ENCODE results near the gene FDCSP.
"Not testable (repeated sequence)": the region's sequence is repeated elsewhere in the genome, so short reads cannot be mapped to it uniquely, and the experiment has no call there.

FDCSP gene

DNA sequence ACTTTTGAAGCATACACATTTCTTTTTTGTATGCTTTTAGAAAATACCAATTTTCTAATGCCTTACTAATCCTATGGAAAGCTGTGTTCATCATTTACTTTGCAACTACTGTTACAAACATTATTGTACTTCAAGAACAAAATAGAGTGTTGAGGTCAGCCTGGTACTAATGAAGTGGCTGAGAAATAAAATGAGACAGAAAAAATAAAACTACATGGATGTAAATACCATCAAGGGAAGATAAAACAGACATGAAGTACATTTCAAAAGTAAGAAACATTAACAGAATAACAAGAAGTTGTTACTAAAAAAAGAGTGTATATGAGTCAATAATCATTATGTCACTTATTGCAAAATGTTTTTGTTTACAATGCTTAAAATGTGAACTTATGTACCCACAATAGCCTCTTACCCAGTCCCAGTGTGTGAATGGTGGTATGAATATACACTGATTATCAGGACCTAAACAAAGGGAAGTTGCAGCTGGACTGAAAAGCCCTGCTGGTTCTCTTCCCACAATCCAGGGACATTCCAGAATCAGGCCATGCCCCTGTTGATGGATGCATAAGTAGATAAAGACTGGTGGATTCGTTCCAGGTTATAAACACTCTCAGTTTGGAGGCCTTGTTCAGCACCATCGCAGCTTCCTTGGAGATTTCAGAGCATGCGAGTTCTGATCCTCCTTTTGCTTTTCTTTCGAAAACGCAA is 14.1 kb downstream of the FDCSP start:
- DNase-seq, result no peak

DNA sequence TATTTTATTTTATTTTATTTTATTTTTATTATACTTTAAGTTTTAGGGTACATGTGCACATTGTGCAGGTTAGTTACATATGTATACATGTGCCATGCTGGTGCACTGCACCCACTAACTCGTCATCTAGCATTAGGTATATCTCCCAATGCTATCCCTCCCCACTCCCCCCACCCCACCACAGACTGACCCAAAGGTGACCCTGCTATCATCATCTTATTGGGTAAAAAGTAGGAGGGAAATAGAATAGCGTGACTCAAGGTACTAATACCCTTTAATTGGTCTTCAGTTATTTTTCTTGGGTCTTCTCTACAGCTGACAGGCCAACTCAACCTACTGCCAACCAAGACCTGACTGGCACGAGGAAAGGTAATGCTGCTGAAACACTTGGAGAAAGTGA is 16.4 kb downstream of the FDCSP start, which contains the start of gene CSN3:
Gene CSN3 (plus strand): TSS at position 301 of the 400 bp plus-strand sequence. CDS start 2,223 bp downstream, outside the sequence.
- DNase-seq, result not testable (repeated sequence)

DNA sequence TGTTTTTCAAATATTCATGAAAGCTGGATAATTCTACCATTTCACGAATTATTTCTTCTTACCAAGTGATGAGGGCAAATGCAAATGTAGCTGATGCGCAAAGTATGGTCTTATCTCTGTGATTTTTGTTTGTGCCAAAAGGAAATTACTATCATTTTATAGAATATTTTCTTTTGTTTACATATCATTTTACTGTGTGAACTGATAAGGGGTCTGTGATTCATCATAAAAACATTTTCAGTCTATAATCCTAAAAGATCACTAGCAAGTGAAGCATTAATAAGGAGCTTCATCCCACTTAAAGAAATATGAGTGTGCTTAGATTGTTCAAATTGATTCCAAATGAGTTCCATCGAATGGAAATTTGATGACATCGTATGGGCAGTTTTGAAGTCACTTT is 17.2 kb downstream of the FDCSP start:
- DNase-seq, result no peak

GRCh38 chr4:70251250-70251944 is 25.5 kb downstream of the FDCSP start:
- DNase-seq, result no peak

GRCh38 chr4:70251945-70252277 is 26.0 kb downstream of the FDCSP start:
- DNase-seq, result no peak

GRCh38 chr4:70269674-70270073 is 43.8 kb downstream of the FDCSP start:
- no peak for DNase-seq

DNA sequence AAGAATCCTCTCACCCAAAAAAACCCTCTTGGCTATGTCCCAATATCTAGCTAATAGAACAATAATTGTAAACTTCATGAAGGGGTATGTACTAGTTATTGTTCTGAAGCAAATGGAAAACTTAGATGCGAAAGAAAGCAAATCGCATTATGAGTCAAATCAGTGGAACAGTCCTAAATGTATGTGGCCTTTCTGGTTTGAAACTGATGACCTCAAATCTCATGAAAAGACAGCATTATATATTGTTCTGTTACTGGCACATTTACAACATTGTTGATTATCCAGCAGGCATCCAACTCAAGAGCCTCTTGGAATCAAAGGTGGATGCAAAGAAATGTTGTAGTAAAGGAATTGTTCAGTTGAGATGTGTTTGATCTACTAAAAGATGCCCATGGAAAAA is 51.2 kb downstream of the FDCSP start:
- DNase-seq, result no peak

DNA sequence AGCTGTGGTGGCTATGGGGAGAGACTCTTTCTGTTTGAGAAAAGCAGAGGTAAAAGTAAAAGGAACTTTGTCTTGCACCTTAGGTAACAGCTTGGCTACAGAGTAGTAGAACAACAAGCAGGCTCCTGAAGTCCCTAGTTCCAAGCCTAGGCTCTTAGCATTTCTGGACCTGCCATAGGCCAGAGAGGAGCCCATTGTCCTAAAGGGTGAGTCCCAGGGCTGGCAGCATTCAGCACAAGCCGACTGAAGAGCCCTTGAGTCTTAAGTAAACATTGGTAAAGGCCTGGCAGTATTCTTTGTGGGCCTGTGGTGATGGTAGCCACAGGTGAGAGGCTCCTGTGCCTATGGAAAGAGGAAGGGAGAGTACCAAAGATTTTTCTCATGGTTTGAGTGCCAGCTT is 54.6 kb downstream of the FDCSP start:
- no peak for DNase-seq

Measured in stimulated activated CD4-positive, alpha-beta T cell treated with anti-CD3 and anti-CD28 coated beads, Interleukin-2, amount 100 ng/mL, for 48 hours (primary cell).